Measurements from ENCODE around the gene SUFU. TPM values are rescaled to one million over a fixed set of nuclear protein-coding genes. Genes with fewer than 3 reads are reported as not detected.

SUFU gene
- total RNA-seq, 1 experiment from 2014 or later = 2.7 TPM

DNA sequence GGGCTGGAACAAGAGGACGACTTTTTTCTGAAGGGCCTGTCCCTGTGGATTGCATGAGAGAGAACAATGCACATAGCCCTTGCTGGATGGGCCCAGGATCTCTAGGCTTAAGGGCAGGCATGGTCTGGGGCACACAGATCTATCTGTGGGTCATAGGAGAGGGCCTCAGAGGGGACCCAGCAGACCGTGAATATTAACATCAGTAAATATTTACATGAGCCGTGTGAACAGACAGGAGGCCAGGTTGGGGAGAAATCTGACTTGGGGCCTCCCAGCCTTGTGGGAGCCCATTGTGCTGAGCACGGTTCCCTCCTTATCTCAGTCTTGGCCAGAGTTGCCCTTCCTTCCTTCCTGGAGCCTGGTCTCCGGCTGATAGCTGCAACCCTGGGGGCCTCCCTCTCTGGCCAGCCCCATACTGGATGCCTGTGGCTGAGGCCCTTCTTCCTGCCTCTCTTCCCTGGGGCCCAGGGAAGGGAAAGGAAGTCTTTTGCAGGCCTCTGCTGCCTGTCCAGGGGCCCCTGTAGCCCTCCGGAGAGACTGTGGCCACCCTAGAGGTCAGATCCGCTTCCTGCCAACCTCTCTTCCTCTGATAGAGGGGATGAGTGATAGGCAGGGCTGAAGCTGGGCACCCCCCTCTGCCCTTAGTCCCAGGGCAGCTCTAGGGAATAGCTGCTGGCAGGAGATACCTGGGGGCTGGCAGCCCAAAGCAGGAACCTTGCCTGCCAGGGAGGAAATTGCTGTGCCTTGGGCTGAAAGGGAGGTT is 96.0 kb downstream of the SUFU start:
- DNase-seq = no peak
- H3K9me3 ChIP-seq (ENCODE audit: low read length) = no peaks in the 10 kb centered on the region
- H3K27ac ChIP-seq (ENCODE audit: low read length) = no peak overlapping the region
- no peaks in the 10 kb centered on the region for H3K9me2 ChIP-seq (replicated peaks; ENCODE audit: low read length)
- ChIA-PET CTCF (no interaction called here), POLR2A (ENCODE audit: unreplicated experiment) (no interaction called here)
- H2AFZ ChIP-seq (ENCODE audit: low read length) = no peak overlapping the region
- H3F3A ChIP-seq (ENCODE audit: low read length, unreplicated experiment) = no peaks in the 10 kb centered on the region
- H3K27me3 ChIP-seq (ENCODE audit: low read length) = no peaks in the 10 kb centered on the region
- TF ChIP-seq EZH2phosphoT487 (IDR thresholded peaks at IDR 0.05; ENCODE audit: borderline replicate concordance, low read length) (no peak), EZH2 (IDR thresholded peaks at IDR 0.05; ENCODE audit: low read length, unreplicated experiment) (no peak)
- TF ChIP-seq, protein P1, sequence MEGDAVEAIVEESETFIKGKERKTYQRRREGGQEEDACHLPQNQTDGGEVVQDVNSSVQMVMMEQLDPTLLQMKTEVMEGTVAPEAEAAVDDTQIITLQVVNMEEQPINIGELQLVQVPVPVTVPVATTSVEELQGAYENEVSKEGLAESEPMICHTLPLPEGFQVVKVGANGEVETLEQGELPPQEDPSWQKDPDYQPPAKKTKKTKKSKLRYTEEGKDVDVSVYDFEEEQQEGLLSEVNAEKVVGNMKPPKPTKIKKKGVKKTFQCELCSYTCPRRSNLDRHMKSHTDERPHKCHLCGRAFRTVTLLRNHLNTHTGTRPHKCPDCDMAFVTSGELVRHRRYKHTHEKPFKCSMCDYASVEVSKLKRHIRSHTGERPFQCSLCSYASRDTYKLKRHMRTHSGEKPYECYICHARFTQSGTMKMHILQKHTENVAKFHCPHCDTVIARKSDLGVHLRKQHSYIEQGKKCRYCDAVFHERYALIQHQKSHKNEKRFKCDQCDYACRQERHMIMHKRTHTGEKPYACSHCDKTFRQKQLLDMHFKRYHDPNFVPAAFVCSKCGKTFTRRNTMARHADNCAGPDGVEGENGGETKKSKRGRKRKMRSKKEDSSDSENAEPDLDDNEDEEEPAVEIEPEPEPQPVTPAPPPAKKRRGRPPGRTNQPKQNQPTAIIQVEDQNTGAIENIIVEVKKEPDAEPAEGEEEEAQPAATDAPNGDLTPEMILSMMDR (conservative IDR thresholded peaks at IDR 0.05; ENCODE audit: low read depth, low read length) = no peak
- no peak overlapping the region for H3K9ac ChIP-seq (ENCODE audit: low read length)
- no peak overlapping the region for H3K4me2 ChIP-seq (ENCODE audit: low read length)
- no peaks in the 10 kb centered on the region for H3K79me2 ChIP-seq (ENCODE audit: low read length)
- intact Hi-C loops (cut with micrococcal nuclease) = loop anchor here (10.0 kb wide), 1 partner anchor 45 kb away; the partner anchor contains the start of gene TRIM8
- ATAC-seq = no peak
- no peaks in the 10 kb centered on the region for H4K20me1 ChIP-seq (ENCODE audit: low read length)
- no peaks in the 10 kb centered on the region for H3K36me3 ChIP-seq (ENCODE audit: low read depth, low read length)
- no TSS peak for BruUV-seq (replicated peaks)
- peaks cover 16% of the 10 kb centered on the region for H3K4me1 ChIP-seq (ENCODE audit: insufficient read depth, low read length)
- no peak overlapping the region for H3K4me3 ChIP-seq (ENCODE audit: low read length)

DNA sequence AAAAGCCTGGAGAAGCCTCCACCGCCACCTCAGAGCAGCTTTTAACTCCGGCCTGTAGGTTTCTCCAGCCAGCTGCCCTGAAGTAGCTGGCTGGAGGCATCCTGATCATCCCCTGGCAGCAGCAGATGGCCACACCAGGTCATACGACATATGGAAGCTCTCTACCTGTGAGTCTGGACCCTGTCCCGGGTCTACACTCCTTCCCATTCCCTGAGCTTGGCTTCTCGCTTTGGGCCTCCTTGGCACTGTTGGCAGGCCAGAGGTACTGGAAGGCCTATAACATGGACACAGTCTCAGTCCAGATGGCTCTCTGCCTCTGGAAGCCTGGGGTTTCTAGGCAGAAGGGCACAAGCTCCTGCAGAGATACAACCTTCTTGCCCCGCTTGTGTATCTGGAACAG is 97.0 kb downstream of the SUFU start:
- intact Hi-C loops (cut with micrococcal nuclease) = no loop called here
- ChIA-PET CTCF (no interaction called here), POLR2A (ENCODE audit: unreplicated experiment) (no interaction called here)
- BruUV-seq (replicated peaks) = no TSS peak
- ATAC-seq (no peak), DNase-seq (no peak)
- H3K9me2 ChIP-seq (replicated peaks; ENCODE audit: low read length) = no peaks in the 10 kb centered on the region
- H3K4me2 ChIP-seq (ENCODE audit: low read length) = no peak overlapping the region
- H3K9me3 ChIP-seq (ENCODE audit: low read length) = no peaks in the 10 kb centered on the region
- TF ChIP-seq, protein P1 (conservative IDR thresholded peaks at IDR 0.05; ENCODE audit: low read depth, low read length) = no peak
- TF ChIP-seq EZH2 (IDR thresholded peaks at IDR 0.05; ENCODE audit: low read length, unreplicated experiment) (no peak), EZH2phosphoT487 (IDR thresholded peaks at IDR 0.05; ENCODE audit: borderline replicate concordance, low read length) (no peak)
- H3K4me3 ChIP-seq (ENCODE audit: low read length) = no peak overlapping the region
- no peaks in the 10 kb centered on the region for H4K20me1 ChIP-seq (ENCODE audit: low read length)
- H3K27ac ChIP-seq (ENCODE audit: low read length) = no peak overlapping the region
- H3K36me3 ChIP-seq (ENCODE audit: low read depth, low read length) = no peaks in the 10 kb centered on the region
- H3F3A ChIP-seq (ENCODE audit: low read length, unreplicated experiment) = no peaks in the 10 kb centered on the region
- no peaks in the 10 kb centered on the region for H3K79me2 ChIP-seq (ENCODE audit: low read length)
- H3K27me3 ChIP-seq (ENCODE audit: low read length) = no peaks in the 10 kb centered on the region
- no peak overlapping the region for H3K9ac ChIP-seq (ENCODE audit: low read length)
- no peak overlapping the region for H2AFZ ChIP-seq (ENCODE audit: low read length)
- H3K4me1 ChIP-seq (ENCODE audit: insufficient read depth, low read length) = peaks cover 27% of the 10 kb centered on the region

DNA sequence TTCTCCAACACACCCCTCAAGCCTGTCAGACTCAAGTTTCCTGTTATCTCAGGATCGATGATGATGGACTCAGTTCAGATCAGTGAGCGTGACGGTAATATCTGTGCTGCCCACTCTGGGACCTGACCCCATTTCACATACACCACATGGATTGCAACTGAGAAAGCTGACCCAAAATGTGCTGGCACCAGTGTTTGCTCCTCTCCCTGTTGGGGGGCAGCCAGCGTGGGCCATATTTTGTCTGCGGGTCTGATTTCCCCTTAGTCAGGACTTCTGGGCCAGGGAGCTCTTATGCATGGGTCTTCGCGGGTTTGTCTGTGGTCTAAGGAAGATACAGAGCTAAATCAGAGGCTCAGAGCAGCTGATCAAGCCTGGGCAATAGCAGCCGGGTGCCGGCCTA is 97.9 kb downstream of the SUFU start:
- Histone ChIP-seq H3K79me2 (ENCODE audit: low read length) (no peaks in the 10 kb centered on the region), H3K9ac (ENCODE audit: low read length) (no peak overlapping the region), H3K4me1 (ENCODE audit: insufficient read depth, low read length) (peaks cover 30% of the 10 kb centered on the region), H3F3A (ENCODE audit: low read length, unreplicated experiment) (no peaks in the 10 kb centered on the region), H4K20me1 (ENCODE audit: low read length) (no peaks in the 10 kb centered on the region), H3K9me3 (ENCODE audit: low read length) (no peaks in the 10 kb centered on the region), H3K27ac (ENCODE audit: low read length) (no peak overlapping the region), H3K4me2 (ENCODE audit: low read length) (no peak overlapping the region), H3K36me3 (ENCODE audit: low read depth, low read length) (no peaks in the 10 kb centered on the region), H3K9me2 (replicated peaks; ENCODE audit: low read length) (no peaks in the 10 kb centered on the region), H2AFZ (ENCODE audit: low read length) (no peak overlapping the region), H3K4me3 (ENCODE audit: low read length) (no peak overlapping the region), H3K27me3 (ENCODE audit: low read length) (no peaks in the 10 kb centered on the region)
- DNase-seq = no peak
- CTCF ChIA-PET = no interaction called here
- no TSS peak for BruUV-seq (replicated peaks)
- POLR2A ChIA-PET (ENCODE audit: unreplicated experiment) = no interaction called here
- no peak for ATAC-seq
- intact Hi-C loops (cut with micrococcal nuclease) = no loop called here
- TF ChIP-seq EZH2 (IDR thresholded peaks at IDR 0.05; ENCODE audit: low read length, unreplicated experiment) = no peak
- no peak for TF ChIP-seq EZH2phosphoT487 (IDR thresholded peaks at IDR 0.05; ENCODE audit: borderline replicate concordance, low read length)
- TF ChIP-seq, protein P1 (conservative IDR thresholded peaks at IDR 0.05; ENCODE audit: low read depth, low read length) = no peak
